HG02798 (cell line): ENCODE data around the gene WNT4.
"Not testable (repeated sequence)": the region's sequence is repeated elsewhere in the genome, so short reads cannot be mapped to it uniquely, and the experiment has no call there.

ENCODE experiments used
- ATAC-seq: cut with Tn5 transposase; IDR thresholded peaks from one replicate; pipeline ENCODE4 v1.9.1; 2021; ENCODE audit warnings: mild to moderate bottlenecking; ENCODE audit not compliant: unreplicated experiment, poor library complexity

Gene WNT4

DNA sequence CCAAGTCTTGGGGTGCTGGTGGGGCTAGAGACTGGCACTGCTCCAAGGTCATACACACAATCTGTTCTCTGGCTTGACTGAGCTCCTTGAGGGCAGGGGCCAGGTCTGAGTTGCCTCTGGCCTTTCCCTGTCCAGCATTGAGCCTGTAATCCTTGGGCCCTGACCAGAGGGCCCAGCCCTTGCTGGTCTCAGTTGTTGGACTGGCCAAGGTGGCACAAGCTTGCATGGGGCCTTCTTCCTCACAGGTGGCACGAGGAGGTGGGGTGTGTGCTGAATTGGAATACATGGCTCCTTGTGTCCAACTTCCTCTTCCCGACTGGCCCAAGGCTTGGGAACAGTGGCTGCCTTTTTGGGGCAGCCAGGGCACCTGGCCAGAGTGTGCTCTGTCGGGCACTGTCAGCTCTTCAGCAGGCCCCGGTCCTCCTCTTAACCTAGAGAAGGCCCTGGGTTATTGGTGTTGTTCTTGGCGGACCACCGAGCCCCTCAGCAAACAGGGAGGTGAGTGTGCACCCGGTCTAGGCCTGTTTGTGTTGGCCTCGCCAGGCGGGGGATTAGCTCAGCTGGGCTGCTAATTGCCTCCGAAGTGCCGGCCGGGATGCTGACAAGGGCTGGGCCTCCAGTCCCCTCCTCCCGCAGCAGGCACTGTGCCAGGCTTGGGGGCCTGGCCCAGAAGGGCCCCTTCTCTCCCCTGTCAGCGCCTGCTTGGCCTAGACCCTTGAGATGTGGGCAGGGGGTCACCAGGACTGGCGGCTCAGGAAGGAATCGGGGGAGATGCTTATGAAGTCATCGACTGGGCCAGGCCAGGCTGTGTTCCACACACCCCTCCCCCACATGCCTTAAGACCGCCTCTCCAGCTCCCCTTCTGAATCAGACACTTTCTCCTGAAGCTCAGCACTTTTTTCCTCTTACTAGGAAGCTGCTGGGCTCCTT is 28.5 kb downstream of the WNT4 start:
- no peak for ATAC-seq

DNA sequence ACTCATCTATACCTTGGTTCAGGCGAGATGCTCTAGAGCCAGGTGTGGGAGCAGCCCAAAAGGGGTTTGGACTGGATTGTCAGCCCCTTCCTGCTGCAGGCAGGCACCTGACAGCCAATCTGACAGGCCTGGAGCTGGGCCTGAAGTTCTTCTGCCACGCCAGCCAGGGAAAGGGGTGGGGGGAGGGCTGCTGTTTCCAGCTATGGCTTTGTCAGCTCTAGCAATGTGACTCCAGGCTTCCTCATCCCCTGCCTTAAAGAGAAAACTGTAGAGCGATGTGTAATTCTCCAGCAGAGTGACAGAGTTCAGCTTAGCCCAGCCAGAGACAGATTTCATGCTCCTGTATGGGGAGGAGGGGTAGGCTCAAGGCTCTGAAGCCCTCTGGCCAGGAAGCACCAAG is 30.3 kb downstream of the WNT4 start:
- no peak for ATAC-seq

DNA sequence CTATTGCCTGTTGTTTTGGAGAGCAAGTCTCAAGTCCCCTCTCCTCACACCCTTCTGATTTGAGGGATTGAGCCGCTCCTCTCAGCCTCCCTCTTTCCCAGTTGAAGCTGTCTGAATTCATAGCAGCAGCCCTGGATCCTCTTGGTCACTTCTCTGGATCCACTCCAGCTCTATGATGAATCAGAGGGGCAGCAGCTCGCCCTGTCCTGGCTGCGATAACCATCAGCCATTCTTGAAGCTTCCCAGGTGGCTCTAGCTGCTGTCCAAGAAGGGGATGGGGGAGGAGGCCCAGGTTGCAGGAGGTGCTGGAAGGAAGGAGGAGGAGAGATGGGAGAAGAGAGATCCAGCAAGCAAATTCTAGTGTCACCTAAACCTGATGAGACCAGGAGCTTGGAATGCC is 31.3 kb downstream of the WNT4 start:
- ATAC-seq, result no peak

DNA sequence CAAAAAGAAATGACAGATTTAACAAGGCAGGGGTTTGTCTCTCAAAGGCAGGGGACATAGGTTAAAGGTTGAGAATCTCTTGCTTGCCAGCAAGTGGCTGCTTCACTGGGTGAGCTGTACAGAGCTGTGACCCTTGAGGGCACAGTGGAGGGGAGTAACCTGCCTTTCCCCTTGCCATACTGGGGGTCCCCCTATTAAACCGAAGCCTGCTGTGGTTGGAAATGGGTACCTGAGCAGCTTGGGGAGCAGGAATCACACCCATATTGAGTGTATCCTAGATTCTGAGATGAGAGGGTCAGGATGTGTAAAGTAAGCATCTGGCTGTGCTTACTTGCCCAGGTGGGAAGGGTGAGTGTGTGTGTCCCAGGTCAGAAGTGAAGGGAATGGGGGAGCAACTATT is 31.8 kb downstream of the WNT4 start:
- ATAC-seq, result no peak

DNA sequence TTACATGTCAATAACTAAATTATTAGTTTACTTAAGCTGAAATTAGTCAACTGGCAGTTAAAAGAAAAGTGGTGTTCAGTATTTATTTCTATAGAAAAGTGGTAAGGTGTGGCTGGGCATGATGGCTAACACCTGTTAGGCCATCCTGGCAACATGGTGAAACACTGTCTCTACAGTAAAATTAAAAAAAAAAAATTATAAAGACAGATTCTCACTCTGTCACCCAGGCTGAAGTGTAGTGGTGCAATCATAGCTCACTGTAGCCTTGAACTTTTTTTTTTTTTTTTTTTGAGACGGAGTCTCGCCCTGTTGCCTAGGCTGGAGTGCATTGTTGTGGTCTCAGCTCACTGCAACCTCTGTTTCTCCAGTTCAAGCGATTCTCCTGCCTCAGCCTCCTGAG is 32.9 kb downstream of the WNT4 start:
- no peak for ATAC-seq

DNA sequence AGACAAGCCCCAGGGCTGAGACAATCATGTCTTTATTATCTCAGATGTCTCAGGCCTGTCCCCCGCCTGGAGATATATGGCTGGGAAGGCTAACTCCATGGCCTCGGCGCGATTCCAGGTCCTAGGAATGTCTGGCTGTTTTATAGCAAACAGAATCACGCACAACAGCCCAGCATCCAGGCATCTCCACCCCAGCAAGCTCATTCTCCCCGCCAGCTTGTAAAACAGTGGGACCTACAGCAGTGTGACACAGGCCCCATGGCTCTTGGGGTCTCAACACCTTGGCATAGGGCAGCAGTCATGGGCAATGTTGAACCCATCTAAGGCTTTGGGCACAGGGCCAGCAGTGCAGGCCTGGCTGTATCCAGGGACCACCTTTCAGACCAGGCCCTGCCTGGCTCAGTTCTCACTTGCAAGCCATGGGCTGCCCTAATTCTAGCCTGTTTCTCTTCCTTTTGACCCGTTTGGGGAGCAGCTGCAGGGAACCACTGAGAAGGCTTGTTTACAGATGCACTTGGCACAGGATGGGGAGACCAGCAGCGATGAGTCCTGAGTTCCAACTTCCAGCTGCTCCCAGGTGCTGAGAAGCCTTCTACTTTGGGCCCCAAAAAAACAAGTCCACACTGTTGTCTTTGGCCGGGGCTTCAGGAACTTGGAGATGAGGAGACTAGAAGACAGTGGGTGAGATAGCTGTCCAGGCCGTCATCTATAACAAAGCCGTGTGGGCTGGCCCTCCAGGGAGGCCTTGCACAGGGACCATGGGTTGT is 34.4 kb downstream of the WNT4 start:
- ATAC-seq, result no peak

DNA sequence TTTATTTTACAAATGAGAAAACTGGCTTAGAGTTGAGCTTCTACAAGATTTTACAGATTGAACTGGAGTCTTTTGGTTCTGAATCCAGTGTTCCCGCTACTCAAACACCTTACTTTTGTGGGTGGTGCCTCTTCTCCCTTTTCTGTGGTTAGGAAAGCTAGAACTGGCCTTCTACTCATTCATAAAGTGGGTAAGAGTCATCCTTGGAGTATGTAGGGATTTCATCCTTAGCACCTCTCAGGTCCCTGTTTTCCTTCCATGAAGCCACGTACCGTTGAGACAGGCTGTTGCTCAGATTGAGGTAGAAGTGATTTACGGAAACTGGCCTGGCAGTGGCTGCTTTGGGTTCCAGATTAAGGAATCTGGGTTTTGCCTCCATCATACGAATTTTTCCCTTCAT is 35.8 kb downstream of the WNT4 start:
- no peak for ATAC-seq

DNA sequence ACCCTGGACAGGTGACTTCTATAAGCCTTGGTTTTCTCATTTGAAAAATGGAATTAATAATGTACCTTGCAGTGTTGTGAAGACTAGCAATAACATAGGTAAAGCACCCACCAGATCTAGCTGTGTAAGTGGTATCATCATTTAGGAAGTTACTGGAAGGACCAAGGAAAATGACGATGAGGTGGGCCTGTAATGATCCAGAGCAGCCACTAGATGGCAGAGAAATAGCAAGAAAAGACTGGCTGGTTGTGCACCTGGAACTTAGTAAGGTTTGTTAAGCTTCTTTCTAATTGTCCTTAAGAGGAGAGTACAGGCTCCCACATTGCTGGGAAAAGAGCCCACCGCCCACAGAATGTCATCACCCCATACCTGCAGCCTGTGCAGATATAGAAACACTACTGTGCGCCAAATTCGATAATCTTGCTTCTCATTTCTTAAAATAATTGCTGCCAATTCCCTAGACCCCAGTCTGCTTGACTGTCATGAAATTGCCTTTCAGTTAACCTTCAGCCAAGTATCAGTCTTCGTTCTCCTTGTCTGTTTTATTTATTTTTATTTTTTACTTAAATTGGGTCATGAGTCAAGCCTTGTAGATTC is 37.2 kb downstream of the WNT4 start:
- no peak for ATAC-seq

DNA sequence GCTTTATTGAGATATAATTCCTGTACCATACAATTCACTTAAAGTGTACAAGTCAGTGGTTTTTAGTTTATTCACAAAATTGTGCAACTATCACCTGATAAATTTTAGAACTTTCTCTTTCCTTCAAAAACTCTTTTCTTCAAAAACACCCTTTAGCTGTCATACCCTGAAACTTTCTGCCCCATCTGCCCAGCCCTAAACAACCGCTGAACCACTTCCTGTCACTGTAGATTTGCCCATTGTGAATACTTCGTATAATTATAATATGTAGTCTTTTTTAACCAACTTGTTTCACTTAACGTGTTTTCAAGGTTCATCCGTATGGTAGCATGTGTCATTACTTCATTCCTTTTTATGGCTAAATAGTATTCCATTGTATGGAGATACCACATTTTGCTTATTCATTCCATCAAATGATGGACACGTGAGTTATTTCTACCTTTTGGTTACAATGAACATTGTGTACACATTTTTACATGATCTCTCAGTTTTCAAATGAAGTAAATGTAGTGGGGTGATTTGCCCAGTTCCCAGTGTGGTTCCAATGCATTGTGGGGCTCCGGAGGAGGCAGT is 37.9 kb downstream of the WNT4 start:
- ATAC-seq, result no peak

DNA sequence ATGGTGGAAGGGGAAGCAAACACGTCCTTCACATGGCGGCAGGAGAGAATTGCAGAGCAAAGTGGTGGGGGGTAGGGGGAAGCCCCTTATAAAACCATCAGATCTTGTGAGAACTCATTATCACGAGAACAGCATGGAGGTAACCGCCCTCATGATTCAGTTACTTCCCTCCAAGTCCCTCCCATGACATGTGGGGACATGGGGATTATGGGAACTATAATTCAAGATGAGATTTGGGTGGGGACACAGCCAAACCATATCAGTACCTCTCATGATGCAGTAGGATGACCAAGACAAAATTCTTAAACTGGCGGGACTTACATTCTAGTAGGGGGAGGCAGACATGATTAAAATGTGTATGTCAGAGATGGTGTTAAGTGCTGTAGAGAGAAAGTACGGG is 38.8 kb downstream of the WNT4 start:
- ATAC-seq, result no peak

DNA sequence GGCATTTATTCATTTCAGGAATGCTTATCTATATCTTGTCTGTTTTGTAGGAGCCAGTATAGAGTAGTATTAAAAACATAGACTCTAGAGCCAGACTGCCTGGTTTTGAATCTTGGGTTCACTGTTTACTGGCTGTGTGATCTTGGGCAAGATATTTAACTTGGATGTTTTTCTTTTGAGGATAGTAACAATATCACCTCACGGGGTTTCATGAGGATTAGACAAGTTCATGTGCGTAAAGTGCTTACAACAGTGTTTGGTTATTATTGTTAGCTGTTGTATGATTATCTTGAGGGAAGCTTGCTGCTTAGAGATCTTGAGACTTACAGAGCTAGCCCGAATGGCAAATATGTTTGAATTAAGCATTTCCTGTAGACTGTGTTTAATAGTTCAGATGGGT is 40.2 kb downstream of the WNT4 start:
- no peak for ATAC-seq

DNA sequence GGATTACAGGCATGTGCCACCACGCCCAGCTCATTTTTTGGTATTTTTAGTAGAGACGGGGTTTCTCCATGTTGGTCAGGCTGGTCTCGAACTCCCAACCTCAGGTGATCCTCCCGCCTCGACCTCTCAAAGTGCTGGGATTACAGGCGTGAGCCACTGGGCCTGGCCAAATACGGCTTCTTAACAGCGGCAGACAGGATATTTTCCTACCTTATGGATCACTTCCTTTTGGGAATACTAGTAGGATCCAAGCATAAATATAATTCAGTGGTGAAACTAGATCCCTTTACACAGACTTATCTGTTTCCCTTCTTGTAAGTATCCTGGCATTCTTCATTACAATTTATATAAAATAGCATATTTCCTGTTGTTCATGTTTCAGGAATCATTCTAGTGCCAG is 40.9 kb downstream of the WNT4 start:
- no peak for ATAC-seq

DNA sequence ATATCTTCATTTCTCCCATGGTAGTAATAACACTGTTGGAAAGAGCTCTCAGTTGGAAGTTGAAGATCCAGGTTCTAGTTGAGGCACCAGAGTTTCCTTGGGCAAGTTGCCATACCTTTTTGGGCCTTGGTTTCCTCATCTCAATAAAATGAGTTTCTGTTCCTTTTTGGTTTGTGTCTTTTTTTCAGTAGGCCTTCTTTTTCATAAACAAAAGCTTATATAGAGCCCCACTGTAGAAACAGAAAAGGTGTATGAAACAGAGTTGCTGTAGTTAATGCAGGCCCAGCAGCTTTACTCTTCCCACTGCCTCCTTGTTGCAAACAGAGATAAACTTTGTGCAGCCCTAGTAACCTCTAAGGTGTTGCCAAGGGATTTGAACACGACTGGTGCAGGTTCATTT is 41.7 kb downstream of the WNT4 start:
- no peak for ATAC-seq

DNA sequence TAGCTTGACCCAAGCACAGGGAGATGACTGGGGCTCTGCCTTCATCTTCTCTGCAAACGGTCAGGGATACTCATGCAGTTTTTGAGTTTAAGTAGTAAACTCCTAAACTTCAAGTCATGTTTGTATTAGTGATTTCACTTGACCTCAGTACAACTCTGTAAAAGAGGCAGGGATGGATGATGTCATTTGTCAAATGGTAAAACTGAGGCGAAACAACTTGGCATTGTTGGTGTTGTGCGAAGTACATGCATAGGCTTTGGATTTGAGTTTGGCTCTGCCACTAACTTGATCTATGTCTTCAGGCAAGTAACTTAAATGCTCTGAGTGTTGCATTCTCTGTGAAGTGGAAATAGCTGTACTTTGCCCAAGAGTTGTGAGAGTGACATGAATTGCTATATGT is 42.7 kb downstream of the WNT4 start:
- ATAC-seq, result no peak

DNA sequence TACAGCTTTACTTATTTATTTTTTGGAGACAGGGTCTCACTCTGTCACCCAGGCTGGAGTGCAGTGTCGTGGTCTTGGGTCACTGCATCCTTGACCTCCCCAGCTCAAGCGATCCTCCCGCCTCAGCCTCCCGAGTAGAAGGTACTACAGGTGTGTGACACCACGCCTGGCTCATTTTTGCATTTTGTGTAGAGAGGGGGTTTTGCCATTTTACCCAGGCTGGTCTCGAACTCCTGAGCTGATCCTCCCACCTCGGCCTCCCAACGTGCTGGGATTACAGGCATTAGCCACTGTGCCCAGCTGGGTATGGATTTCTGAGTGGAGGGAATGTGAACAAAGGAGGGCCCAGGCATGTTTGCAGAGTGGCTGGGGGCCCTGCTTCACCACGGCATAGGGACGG is 44.1 kb downstream of the WNT4 start:
- ATAC-seq, result no peak

DNA sequence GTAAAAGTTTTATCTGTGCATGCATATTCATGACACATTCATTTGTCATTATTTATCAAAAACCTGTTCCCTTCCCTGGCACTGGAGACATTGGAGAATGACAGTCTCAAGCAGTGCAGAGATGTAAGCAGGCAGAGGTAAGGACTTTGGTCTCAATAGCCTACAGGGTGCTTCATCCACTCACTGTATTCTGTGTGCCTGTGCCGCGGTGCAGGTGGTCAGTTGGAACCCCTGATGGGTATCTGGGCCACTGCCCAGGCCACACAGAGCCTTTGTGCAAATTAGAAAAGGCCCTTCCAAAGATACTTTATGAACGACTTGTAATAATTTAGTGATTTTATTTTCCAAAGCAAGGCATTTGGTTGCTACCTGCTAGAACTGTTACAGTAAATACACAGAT is 46.4 kb downstream of the WNT4 start:
- no peak for ATAC-seq

DNA sequence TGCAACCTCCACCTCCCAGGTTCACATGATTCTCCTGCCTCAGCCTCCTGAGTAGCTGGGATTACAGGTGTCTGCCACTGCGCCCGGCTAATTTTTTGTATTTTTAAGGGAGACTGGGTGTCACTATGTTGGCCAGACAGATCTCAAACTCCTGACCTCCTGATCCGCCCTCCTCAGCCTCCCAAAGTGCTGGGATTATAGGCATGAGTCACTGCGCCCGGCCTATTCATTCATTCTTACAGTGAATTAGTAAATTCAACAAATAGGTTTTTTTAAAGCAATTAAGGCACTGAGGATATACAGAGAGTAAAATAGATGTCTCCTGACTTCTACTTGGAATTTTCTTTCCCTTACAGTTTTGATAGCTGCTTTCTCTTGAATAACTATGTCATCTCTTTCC is 46.9 kb downstream of the WNT4 start:
- no peak for ATAC-seq

DNA sequence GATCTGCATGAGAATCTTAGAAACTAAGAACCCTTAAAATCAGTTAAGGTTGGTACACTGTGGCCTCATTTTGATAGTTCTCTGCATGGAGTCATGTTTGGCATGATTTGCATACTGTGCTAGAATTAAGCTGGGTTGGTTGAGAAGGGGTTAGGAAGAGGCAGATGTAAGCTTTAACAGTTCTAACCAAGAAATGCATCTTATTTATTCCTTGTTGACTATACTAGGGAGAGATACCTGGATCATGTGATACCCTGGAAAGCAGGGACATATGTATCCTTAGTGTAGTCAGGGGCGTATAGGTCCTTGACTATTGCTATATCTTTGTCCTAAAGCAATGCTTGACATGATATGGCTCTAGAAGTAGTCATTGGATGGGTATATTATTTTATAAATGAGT is 49.4 kb downstream of the WNT4 start:
- no peak for ATAC-seq

DNA sequence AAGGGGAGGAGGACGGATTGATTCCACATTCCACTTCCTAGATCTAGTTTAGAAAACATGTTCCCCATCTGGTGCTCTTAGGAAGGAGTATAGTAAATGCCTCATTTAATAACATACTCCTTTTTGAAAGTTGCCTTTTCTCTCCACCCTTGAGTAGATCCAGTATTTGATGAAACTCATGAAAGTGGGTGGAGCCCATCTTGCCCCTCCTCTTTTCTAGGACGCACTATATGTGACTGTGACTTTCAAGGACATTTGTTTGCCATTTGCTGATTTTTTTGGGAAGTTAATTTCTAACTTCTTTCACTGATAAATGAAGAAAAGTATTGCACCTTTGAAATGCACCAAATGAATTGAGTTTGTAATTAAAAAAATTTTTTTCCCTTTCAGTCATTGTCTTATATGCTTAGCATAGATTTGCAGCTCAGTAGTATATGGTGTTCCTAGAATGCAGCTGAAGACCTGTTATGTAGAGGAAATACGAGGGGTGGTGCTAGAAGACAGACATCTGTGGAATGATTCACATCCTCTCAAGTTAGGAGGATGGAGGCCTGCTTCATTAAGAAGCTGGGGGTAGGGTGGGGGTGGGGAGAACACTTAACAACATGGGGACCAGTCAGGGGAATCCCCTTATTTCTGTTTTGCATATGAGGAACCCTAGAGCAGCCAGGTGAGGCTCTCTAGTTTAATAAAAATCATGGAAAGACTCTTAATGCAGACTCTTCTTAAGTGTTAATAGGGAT is 50.7 kb downstream of the WNT4 start:
- not testable (repeated sequence) for ATAC-seq

DNA sequence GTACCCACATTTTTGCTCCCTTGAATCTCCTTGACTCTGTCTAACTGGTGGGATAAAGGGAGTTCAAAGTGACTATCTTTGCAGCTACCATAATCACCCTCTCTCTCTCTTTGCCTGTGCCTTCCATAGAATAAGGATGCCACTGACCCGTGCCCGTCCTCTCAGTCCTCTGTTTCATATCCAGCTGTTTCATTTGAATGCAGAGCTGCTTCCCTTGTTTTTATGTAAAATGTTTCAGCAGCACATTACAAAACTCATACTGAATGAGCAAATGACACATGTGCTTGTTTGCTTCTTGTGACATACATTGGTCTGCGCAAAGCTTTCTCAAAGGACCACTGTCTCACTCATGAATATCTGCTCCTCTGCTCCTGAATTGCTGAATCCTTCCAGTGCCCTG is 52.0 kb downstream of the WNT4 start:
- ATAC-seq, result no peak
